HG02870 (cell line): ENCODE results near the gene NCAM1.

Experiments used
- ATAC-seq: cut with Tn5 transposase; IDR thresholded peaks from one replicate; pipeline ENCODE4 v1.9.1; 2021; ENCODE audit warnings: mild to moderate bottlenecking, moderate library complexity; ENCODE audit not compliant: unreplicated experiment

The NCAM1 gene

DNA sequence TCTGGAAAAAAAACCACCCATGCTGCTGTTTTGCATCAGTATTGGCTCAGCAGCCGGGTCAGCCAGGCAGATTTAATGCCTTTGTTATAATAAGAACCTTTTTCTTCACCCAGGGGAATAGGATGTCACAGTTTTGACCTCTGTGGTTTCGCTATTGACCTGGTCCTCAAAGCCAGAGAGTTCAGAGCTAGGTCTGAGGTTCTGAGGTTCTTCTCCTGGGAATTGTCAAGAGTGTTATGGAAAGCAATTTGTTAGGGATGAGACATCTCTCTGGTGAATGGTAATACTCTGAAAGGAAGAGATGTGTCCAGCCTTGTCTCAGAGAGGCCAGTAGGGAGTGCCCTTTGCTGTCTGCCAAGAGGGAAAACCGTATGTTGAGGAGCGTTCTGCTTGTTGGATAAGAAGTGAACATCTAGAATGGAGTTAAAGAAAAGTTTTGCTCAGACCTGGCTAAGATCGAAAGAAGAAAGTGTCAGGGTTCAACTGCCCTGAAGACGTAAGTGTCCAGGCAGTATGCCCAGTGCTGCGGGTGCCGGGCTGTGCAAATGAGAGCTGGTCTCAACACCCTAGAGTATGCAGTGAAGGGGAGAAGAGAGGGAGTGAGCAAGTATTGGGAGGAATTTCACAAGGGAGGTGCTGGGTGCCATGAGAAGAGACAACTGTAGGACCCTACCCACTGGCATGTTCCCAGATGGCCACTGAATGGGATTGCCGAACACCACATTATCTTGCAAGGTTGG, 202.2 kb downstream of the NCAM1 start:
- ATAC-seq: no peak

DNA sequence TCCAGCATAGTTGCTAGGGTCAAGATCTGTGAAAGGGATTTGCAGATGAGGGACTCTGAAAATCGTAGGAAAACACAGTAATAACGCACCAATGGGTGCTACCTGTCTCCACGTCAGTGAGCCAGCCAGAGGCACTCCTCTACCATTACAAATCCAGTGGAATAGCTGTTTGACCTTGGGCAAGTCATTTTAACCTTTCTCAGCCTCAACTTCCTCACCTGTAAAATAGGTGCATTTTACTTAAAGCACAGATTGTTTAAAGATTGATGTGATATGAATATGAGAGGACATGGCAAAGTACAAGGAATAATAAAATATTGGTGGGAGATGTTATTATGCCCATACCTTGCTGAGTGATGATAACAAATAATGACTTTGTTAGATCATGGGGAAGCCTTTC, 205.1 kb downstream of the NCAM1 start:
- no peak for ATAC-seq

DNA sequence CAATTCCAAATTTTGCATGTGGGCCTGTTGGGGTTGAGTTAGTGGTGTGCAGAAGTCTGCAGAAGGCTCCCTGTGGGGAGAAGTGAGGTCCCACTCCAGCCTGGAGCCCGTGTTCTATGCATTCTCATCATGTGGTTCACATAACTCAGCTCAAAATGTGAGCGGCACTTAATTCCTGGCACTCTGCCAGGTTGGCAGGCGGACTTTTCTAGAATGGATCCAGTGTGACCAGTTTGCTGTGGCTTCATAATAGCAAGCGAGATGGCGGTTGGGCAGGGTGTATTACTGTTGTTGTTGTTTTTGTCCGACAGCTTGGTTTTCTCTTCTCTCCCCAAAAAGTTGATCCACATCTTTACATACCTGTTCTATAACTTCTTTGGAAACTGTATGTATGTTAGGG, 206.4 kb downstream of the NCAM1 start:
- ATAC-seq: no peak

DNA sequence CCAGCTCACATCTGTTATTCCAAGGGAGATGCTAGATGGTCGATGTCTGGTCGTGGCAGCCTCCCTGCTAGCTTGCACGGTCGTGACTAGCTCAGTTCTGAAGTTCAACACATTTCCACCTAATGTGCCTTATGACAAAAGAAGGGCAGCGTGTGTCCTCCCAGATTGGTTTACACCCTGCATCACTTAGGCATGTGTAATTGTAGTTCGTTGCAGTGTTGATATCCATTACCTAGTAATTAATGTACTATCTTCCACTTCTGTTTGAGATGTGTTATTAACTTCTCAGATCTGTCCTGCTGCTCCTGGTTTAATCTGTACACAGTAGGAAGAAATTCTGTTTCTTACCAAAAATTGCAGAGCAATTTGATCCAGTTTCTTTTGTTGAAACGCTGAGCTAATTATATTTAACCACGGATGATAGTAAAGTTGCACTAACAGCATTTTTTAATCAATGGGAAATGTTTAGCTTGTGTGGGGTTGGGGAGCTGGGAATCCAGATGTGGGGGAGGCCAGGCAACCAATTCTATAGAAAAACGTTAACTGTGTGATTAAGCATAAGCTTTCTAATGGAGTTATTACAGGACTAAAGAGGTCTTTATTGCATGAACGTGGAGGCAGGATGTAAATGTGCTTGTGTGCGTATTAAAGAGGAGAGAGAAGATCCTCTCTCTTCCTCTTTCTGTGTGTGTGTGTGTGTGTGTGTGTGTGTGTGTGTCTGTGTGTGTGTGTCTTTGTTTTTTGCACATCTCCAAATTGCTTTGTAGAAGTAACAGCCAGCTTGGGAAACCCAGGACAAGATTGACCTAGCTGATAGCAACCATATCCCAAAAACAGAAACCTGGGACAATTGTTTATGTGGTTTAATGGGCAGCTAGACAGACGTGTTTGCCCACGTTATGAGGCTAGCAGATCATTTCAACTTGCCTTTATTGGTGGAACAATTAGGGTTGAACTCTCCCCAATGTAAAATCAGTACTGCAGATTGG, 207.4 kb downstream of the NCAM1 start:
- no peak for ATAC-seq

DNA sequence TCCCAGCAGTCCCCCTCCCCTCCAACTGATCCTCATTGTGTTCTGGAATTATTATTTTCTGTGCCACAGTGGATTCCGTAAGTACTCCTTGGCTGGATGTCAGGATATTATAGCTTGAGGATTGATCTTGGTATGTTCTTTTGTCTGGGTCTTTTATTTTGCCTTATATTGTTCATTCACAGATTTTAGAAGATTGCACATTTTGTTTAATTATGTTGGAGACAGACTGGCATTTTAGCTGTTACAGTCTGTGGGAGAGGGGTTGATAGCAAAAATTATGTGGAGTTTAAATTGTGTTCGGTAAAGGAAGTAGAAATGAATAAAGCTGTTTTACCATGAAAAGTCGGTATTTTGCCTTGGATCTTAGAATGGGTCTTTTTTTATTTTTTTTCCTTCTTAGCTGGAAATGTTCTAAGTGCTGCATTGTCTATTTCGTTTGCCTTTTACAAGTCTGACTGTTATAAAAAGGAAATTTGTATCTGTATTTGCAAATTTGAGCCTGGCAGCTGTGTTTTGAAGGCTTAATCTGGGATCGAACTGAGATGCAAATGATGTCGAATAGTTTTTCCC, 211.2 kb downstream of the NCAM1 start:
- no peak for ATAC-seq

DNA sequence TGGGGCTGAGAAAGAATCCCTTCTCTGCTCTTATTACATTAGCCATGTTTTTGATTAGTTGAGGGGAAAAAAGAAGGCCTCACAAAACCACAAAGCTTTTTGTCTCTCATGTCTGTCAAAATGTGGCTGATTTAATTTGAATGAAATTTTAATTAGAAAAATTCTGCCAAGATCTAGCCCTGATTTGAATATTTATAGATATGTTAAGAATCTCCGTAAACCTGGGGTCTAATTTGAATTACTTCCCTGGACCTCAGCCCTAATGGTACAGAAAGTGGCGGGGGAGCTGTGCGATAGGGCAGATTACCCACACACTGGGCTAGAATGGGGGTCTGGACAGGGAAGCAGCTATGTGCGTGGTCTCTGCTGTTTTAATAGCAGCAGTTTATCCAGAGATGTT, 211.9 kb downstream of the NCAM1 start:
- ATAC-seq: no peak

DNA sequence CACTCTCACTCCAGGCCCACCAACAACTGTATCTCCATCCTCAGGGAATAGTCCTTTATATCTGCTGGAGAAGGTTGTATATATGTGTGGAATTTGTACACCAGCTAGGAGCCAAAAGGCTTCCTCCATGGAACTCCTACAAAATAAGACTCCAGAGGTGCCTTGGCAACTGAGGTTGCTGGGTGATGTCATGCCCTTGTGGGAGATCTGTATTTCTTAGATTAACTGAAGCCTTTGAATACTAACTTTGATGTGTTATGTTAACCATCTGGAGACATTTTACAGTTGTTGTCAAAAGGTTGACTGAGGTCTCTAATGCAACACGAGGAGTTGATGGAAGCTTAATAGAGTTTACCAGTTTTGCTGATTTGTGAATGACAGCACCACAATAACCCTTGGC, 213.7 kb downstream of the NCAM1 start:
- no peak for ATAC-seq

DNA sequence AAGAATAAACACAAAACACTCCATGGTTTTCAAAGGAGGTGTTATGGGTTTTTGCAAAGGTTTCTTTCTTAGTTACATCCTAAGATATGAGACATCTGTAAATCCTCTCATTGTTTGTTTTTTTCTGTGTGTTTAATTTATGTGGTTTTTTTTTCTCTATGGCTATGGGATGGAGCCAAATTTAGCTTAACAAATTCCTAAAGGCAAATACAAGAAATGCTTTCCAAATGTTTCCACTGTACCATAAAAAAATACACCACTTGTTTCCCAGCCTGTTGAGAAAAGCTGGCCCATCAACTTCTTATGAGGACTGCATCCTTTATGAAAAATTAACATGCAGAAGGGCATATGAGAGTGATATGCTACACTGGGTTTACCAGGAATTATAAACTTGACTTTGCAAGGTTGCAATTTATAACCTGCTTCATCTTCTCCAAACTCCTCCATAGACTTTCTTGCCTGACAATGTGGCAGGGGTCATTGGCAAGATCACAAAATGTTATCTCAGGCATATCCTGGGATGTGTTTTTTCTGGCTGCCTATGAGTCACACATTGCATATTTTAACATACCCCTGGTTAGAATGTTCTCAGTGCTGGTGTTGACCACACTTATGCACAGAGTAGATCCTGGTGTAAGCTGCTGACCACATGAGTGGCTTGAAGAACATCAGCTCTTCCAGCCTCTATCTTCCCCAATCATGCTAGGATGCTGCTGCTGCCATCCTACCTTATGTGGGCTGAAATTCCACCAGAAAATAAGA, 215.6 kb downstream of the NCAM1 start:
- ATAC-seq: no peak

DNA sequence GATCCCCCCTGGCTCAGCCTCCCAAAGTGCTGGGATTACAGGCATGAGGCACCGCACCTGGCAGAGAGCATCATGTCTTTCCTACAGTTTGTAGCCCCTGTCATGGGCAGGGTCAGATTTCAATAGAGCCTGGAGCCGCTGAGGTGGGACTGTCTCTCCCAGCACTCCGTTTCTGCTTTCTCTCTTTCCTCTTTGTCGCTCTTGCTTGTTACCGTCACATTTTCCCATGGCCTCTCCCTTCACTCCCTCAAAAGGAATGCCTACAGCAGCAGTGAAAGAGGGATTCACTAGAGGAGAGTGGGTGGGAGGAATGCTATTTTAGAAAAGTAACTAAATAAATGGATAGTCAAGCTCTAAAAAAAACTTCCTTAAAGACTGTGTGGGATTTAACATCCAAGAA, 216.5 kb downstream of the NCAM1 start:
- no peak for ATAC-seq

DNA sequence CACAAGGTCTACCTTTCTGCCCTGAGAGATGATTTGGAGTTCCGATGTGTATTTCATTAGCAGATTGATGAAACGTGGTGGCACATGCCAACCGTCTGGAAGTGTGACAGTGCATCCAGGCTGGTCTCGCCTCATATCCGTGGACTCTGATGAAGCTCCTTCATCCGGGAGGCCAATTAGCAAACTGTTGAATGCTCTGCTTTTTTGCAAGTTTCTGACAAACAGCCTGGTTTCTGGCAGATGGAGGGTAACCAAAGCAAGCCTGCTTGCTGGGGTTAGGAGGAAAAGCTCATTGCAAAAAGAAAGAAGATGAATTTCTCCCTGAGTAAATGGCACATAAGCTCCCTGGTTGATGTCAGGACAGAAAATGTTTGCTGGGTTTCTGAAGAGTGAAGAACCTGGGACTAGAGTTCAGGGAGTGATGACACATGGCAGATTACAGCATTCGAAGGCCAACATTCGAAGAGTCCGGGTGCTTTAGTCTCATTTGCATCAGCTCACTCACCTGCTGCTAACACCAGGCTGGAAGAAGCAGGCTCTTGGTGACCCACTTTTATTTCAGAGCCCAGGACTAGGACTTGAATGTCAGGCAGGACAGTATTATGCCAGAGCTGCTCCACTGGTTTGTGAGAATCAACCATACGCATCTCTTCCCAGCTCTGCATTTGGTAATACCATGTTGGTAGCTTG, 217.3 kb downstream of the NCAM1 start:
- no peak for ATAC-seq

DNA sequence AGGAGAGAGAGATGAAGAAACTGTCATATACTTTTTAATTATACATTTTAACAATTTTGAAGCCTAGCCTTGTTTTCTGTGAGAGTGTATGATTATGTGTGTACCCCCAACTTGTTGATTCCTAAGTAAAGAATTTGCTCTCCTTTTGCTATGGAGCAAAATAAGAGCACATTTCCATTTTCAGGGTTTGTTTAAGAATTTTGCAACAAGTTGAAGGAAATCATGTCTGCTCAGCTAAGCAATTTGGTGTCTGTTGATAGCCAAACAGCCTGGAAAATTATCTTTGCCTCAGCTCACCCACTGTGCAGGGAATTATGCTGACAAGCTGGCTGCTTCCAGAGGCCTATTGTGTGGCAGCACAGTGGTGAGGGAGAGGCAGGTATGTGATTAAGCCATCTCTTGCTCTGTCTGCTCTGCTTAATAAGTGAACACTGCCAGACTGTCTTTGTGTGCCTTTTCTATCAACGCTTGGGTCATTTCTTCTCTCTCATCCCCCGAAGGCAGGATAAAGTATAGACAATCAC, 218.0 kb downstream of the NCAM1 start:
- no peak for ATAC-seq

DNA sequence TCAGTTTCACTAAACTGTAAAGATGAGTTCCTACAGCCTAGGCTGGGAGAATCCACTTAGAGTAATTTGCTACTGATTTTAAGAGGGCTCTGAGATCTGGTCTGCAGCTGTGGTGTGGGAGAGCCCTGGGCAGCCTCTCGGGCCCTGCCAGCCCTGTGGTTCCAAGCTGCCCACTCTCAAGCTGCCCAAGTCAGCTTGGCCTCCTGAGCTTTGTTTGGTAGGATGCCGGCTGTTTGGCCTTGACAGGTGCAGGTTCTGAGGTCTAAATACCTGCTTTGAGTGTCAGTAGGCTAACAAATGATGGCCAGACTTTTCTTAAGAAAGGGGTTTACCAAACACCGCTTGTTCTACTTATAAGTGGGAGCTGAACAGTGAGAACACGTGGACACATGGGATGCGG, 219.9 kb downstream of the NCAM1 start:
- ATAC-seq: no peak

DNA sequence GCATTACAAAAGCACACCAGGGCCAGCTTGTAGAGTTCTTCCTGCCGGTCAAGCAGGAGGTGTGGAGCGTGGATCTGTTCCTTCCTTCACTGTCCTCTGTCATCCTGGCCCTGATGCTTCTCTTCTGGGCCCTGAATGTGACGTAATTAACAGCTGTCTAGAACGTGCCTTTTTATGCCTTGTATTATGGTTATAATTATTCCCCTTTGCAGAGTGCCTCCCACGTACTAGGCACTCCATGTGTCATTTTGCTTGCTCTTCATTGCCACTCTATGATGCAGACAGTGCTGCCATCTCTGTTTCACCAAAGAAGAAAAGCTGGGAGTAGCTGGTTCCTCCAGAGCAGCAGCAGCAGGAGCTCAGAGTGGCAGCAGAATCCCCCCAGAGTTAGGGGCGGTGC, 221.1 kb downstream of the NCAM1 start:
- no peak for ATAC-seq

DNA sequence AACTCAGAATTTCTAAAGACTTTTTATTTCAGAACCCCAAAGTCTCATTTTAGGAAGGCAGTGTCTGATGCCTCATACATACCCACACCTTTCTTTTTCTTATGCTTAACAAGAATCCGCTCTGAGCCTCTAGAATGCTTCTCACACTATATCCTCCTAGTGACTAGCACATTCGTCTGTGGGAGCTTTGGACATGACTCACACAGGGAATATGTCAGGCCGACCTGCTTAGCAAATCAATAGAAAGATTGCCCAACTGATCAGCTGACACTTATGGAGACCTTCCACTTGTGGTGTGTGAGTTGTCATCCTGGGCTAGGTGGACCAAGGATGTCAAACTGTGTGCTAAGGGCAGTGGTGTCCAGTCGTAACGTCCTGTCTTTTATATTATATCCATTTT, 223.3 kb downstream of the NCAM1 start:
- no peak for ATAC-seq

DNA sequence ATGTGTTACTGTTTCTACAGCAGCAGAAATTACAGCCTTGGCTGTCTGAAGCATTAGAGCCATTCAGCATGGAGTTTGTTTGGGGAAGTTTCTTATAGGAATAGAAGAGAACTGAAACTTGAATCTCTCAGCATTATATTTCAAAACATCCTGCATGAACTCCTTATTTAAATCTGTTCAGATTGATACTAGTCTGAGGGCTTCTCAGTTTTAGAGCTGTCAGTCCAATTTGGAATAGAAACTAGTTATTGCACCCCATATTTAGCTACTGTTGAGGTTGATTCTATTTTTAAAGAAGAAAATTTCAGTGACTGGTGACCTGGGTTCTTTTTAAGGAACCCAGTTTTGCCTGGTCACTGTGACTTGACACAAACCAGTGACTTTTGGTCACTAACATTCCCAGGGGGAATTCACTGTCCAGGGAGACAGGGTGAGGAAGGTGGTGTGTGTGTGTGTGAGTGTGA, 227.2 kb downstream of the NCAM1 start:
- no peak for ATAC-seq

DNA sequence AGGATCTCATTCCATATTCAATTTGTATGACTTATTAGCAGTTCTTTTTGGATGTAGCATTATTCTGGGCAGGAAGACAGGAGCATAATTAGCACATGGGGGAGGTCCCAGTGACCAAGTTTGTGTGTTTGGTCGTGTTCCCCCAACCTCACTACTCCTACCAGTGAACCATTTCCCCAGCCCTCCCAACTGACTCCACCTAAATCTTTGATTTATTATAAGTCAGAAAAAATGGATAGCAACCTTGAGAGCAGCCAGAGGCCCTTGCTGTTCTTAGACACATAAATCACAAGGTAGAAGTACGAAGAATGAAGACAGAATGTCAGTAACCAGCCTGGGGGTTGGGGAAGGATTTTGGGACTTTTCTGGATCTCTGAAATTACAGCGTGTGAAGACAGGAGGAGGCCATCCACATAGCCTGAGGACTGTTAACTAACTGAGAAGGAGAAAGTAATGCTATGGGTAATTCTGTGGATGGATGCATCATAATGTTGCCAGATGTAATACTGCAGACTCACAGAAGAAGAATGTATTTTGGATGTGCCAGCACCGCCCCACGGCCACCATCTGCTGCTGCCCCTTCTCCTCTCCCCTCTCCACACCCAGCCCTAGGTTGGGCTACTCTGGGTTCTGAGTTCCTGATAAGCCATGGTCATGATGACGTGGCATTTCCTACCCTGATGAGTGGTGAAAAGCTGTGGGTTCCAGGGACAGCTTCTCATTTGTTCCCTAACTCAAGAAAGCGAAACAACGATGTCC, 228.9 kb downstream of the NCAM1 start:
- no peak for ATAC-seq

DNA sequence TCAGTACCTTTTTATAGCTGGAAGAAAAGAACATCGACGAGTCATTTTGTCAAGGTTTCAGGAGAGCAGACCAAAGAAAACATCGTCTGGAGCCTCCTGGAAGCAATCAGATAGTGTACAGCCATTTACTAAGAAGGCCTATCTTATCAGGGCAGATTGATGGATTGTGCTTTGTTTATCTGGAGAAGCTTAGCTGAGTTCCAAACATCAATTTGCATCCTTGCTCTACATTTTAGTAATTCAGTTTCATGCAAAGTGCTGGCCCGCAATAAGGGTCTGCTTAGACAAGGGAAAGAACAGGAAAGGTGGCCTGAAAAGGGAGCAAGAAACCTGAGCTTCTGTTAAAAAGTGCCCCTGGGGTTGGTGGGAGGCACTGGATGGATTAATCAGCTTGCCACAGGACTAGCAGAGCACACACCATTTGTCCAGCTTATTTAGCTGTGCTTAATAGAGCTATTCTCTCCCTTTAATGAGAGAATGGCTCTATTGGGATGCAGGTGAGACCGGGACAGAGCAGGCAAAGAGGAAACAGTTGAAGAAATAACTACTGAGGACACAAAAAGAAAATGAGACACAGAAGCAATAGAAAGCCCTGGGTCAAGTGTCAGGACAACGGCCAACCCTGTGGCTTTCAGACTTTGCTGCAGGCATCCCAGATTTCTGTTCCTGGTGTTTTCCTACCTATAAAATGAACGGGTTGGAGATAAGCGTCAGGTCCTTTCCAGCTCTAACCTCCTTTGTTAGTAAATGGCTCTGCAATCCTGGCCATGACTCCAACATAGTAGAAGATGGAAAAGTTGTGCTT, 231.1 kb downstream of the NCAM1 start:
- no peak for ATAC-seq

DNA sequence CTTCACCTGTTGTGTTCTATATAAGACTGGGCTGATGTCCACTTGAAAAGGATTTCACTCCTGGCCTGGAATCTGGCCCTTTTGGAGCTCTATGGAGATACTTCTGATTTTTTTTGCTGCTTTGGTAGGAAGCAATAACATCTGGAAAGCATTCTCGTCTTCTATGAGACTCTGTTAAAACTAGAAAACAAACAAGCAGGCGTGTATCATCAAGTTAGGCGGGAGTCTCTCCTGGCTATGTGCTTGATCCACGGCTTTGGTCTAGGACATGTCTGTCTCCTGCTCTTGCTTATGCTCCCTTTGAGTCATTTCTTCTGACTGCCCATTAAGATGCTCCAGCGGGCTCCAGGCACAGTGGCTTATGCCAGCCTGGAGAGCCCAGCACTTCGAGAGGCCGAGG, 231.8 kb downstream of the NCAM1 start:
- ATAC-seq: no peak

DNA sequence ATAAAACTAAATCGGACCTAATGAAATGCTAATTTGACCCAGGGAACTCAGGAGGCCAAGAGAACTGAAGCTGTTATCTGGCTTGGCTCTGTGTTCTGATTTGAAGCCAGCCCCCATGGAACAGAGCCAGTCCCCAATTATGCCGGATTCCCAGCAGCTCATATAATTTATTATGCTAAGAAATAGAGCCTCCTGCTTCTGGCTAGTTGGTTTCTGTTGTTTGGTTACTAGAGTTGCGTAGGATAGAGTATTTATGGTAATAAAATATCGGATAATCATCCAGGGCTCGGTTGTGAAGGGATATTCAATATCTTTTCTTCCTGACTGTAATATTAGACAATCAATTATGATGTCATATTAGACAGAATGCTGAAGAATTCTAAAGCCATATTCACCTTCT, 232.7 kb downstream of the NCAM1 start:
- ATAC-seq: no peak
